BE2C (cell line): Measurements from ENCODE around the gene C5orf47.

ENCODE experiments used
- DNase-seq: peaks from one replicate; pipeline ENCODE4 v3.0.0-alpha.2; 2020
- H3K27me3 ChIP-seq: fragments of 250-450 bp; sonication (Bioruptor Pico); 2 replicates; pipeline ENCODE4 v1.5.1; 2020; ENCODE audit warnings: mild to moderate bottlenecking
- H3K36me3 ChIP-seq: fragments of 250-450 bp; sonication (Bioruptor Pico); 2 replicates; pipeline ENCODE4 v1.5.1; 2020; ENCODE audit warnings: mild to moderate bottlenecking
- H3K4me1 ChIP-seq: fragments of 250-450 bp; sonication (Bioruptor Pico); 2 replicates; pipeline ENCODE4 v1.5.1; 2020
- H3K4me3 ChIP-seq: 2 replicates; pipeline ENCODE4 v1.5.1; 2011; ENCODE audit warnings: low read depth, low read length
- H3K9me3 ChIP-seq: fragments of 250-450 bp; sonication (Bioruptor Pico); 2 replicates; pipeline ENCODE4 v1.5.1; 2020
- CTCF ChIP-seq: IDR thresholded peaks from 2 replicates; pipeline ENCODE4 v1.5.1; 2012; ENCODE audit warnings: mild to moderate bottlenecking, low read depth, low read length

Gene C5orf47

GRCh38 chr5:173972925-173973615 is 15.9 kb upstream of the C5orf47 start:
- Histone ChIP-seq H3K4me1 (peaks cover 5% of the 10 kb centered on the region), H3K9me3 (no peaks in the 10 kb centered on the region), H3K4me3 (peak overlapping the region; percentile 64), H3K27me3 (no peaks in the 10 kb centered on the region), H3K36me3 (no peaks in the 10 kb centered on the region)
- DNase-seq, result peak; percentile 86
- peak; percentile 92 for TF ChIP-seq CTCF

GRCh38 chr5:173973616-173973969 is 15.4 kb upstream of the C5orf47 start:
- no peaks in the 10 kb centered on the region for H3K9me3 ChIP-seq
- no peak for TF ChIP-seq CTCF
- H3K36me3 ChIP-seq, result no peaks in the 10 kb centered on the region
- peaks cover 2% of the 10 kb centered on the region; the same call in 1 of the 2 replicates for H3K4me1 ChIP-seq
- H3K4me3 ChIP-seq, result peak overlapping the region; percentile 64
- DNase-seq, result no peak
- H3K27me3 ChIP-seq, result no peaks in the 10 kb centered on the region

- DNase-seq, result no peak
- no peak overlapping the region for H3K4me3 ChIP-seq
- H3K36me3 ChIP-seq, result no peaks in the 10 kb centered on the region
- no peak for TF ChIP-seq CTCF
- H3K27me3 ChIP-seq, result no peaks in the 10 kb centered on the region
- no peaks in the 10 kb centered on the region for H3K9me3 ChIP-seq
- H3K4me1 ChIP-seq, result peaks cover 2% of the 10 kb centered on the region; the same call in 1 of the 2 replicates
These were observed 14.2 kb upstream of the C5orf47 start for GRCh38 chr5:173974688-173975239.

GRCh38 chr5:173981185-173981761 is 7.7 kb upstream of the C5orf47 start:
- DNase-seq, result no peak
- H3K27me3 ChIP-seq, result no peaks in the 10 kb centered on the region
- no peaks in the 10 kb centered on the region for H3K9me3 ChIP-seq
- H3K4me3 ChIP-seq, result no peak overlapping the region
- no peaks in the 10 kb centered on the region for H3K36me3 ChIP-seq
- TF ChIP-seq CTCF, result no peak
- no peaks in the 10 kb centered on the region for H3K4me1 ChIP-seq

GRCh38 chr5:173984218-173984617 is 4.8 kb upstream of the C5orf47 start:
- peak; percentile 84 for TF ChIP-seq CTCF
- Histone ChIP-seq H3K4me1 (no peaks in the 10 kb centered on the region), H3K27me3 (no peaks in the 10 kb centered on the region), H3K9me3 (no peaks in the 10 kb centered on the region), H3K4me3 (no peak overlapping the region), H3K36me3 (no peaks in the 10 kb centered on the region)
- peak; percentile 43 for DNase-seq
